Fibroblast of lung (primary cell): ENCODE measurements around the gene RNGTT. TPM values are rescaled to one million over a fixed set of nuclear protein-coding genes. Genes with fewer than 3 reads are reported as not detected.

Experiments used
- DNase-seq, 2 donors: peaks; one replicate each; pipeline versions ENCODE4 v3.0.0 to v3.0.0-alpha.2; 2010; ENCODE audit warnings: low read depth in 2 of 2
- H2AFZ ChIP-seq: 2 replicates; pipeline ENCODE4 v1.5.1; 2012; ENCODE audit warnings: low read length, control low read depth, inconsistent platforms
- H3K27ac ChIP-seq: 2 replicates; pipeline ENCODE4 v1.5.1; 2011; ENCODE audit warnings: low read length, control low read depth; ENCODE audit not compliant: insufficient read depth
- H3K27me3 ChIP-seq: 2 replicates; pipeline ENCODE4 v1.5.1; 2011; ENCODE audit warnings: mild to moderate bottlenecking, low read length; ENCODE audit not compliant: control insufficient read depth, insufficient read depth
- H3K36me3 ChIP-seq: 2 replicates; pipeline ENCODE4 v1.5.1; 2011; ENCODE audit warnings: low read length; ENCODE audit not compliant: control insufficient read depth, insufficient read depth
- H3K4me1 ChIP-seq: 2 replicates; pipeline ENCODE4 v1.5.1; 2011; ENCODE audit warnings: low read length; ENCODE audit not compliant: control insufficient read depth, insufficient read depth; ENCODE audit errors: extremely low read depth
- H3K4me2 ChIP-seq: 2 replicates; pipeline ENCODE4 v1.5.1; 2011; ENCODE audit warnings: low read length, control low read depth; ENCODE audit not compliant: insufficient read depth; ENCODE audit errors: extremely low read depth
- H3K4me3 ChIP-seq, 4 experiments: fragments of 200-600 bp in 1 of 4; sonication (generic) in 1 of 4; replicated peaks in 1 of 4; 2 replicates each; pipeline ENCODE4 v1.5.1; 2011 to 2016; ENCODE audit warnings: low read length in 4 of 4, low read depth in 3 of 4, mild to moderate bottlenecking in 3 of 4, control low read depth in 2 of 4, inconsistent platforms in 1 of 4, mixed read lengths in 1 of 4; ENCODE audit not compliant: insufficient read depth in 1 of 4; ENCODE audit errors: control extremely low read depth in 1 of 4
- H3K79me2 ChIP-seq: 2 replicates; pipeline ENCODE4 v1.5.1; 2012; ENCODE audit warnings: mild to moderate bottlenecking, low read length, inconsistent platforms; ENCODE audit not compliant: control insufficient read depth, insufficient read depth
- H3K9ac ChIP-seq: 2 replicates; pipeline ENCODE4 v1.5.1; 2011; ENCODE audit warnings: mild to moderate bottlenecking, low read length, control low read depth; ENCODE audit not compliant: insufficient read depth
- H3K9me3 ChIP-seq: 2 replicates; pipeline ENCODE4 v1.5.1; 2012; ENCODE audit warnings: low read depth, low read length; ENCODE audit not compliant: control insufficient read depth, insufficient read depth
- H4K20me1 ChIP-seq: 2 replicates; pipeline ENCODE4 v1.5.1; 2011; ENCODE audit warnings: low read length; ENCODE audit not compliant: control insufficient read depth, insufficient read depth; ENCODE audit errors: extremely low read depth
- EZH2 ChIP-seq: IDR thresholded peaks from 2 replicates; pipeline ENCODE4 v1.5.1; 2012; ENCODE audit warnings: low read length, control low read depth, mild to moderate bottlenecking; ENCODE audit errors: missing control alignments
- polyA plus RNA-seq, 2 donors: library from polyadenylated mRNA; depleted of rRNA in 1 of 2; stranded (reverse) in 1 of 2; unstranded in 1 of 2; fragments of >200 nt; gene quantifications; 2 replicates each; pipeline ENCODE4 v1.2.1, GENCODE V29; 2011 to 2012; ENCODE audit warnings: missing spikeins in 1 of 2
- total RNA-seq: library from RNA; depleted of rRNA; stranded (reverse); fragments of >200 nt; gene quantifications from 2 replicates; pipeline ENCODE4 v1.2.1, GENCODE V29; 2014
- TF ChIP-seq, protein P1 (sequence below), 2 donors: IDR thresholded peaks in 1 of 2; conservative IDR thresholded peaks in 1 of 2; 1 replicate in 1 of 2; 2 replicates in 1 of 2; pipeline ENCODE4 v1.5.1; 2011 to 2012; ENCODE audit warnings: low read length in 2 of 2, control low read depth in 1 of 2, inconsistent platforms in 1 of 2, low read depth in 1 of 2, mild to moderate bottlenecking in 1 of 2

RNGTT gene
- total and polyA plus RNA-seq, 2 donors (not counting 1 experiment from before 2014, with no cell fraction given), result 10.7 to 12.7 TPM

DNA sequence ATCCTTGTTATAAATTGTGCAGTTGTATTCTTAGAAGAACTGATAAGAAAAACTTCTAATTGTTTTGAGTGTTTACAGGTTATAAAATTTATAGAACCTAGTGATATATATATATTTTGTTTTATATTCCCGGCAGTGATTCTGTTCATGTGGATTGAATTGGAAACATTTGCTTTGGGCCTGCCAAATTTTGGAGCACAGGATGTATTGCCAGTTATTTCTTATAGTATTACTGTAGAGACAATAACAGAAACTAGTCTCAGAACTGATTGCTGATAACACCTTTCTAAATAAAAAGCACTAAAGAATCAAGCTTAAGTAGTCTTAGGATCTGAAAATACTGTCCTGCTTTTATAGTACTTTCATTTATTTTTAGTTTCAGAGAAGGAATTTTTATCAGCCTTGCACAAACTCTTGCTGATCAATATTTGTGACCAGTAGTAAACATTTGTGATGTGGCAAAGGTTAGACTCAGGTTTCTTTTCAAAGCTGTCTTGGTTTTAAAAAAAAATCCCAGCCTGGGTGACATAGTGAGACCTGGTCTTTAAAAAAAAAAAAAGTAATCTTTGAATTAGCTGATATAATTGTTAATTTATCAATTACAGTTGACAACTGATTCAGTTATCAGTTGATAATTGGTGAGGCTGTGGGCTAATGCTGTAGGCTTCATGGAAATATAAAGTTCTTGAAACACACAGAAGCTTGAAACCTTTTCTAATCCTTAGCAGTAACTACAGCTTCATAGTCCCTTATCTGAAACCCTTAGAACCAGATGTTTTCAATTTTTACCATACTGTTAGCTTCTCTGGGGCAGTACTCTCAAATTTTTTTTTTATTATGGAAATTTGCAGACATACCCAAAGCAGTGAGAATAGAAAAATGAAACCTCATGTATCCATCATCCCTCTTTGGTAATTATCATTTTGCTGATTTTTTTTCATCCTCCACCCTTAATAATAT, 42.4 kb downstream of the RNGTT start:
- H3K27me3 ChIP-seq, result no peaks in the 10 kb centered on the region
- no peak overlapping the region for H3K27ac ChIP-seq
- no peaks in the 10 kb centered on the region for H4K20me1 ChIP-seq
- H3K4me1 ChIP-seq, result no peaks in the 10 kb centered on the region
- no peaks in the 10 kb centered on the region for H3K9me3 ChIP-seq
- TF ChIP-seq EZH2, result no peak
- TF ChIP-seq, protein P1, sequence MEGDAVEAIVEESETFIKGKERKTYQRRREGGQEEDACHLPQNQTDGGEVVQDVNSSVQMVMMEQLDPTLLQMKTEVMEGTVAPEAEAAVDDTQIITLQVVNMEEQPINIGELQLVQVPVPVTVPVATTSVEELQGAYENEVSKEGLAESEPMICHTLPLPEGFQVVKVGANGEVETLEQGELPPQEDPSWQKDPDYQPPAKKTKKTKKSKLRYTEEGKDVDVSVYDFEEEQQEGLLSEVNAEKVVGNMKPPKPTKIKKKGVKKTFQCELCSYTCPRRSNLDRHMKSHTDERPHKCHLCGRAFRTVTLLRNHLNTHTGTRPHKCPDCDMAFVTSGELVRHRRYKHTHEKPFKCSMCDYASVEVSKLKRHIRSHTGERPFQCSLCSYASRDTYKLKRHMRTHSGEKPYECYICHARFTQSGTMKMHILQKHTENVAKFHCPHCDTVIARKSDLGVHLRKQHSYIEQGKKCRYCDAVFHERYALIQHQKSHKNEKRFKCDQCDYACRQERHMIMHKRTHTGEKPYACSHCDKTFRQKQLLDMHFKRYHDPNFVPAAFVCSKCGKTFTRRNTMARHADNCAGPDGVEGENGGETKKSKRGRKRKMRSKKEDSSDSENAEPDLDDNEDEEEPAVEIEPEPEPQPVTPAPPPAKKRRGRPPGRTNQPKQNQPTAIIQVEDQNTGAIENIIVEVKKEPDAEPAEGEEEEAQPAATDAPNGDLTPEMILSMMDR (conservative IDR thresholded peaks at IDR 0.05 in 1 of 2, IDR thresholded peaks at IDR 0.05 in 1 of 2; ENCODE audit: low read depth in 1 of 2, low read length in 2 of 2), result no peak
- no peak overlapping the region for H3K9ac ChIP-seq
- no peaks in the 10 kb centered on the region for H3K36me3 ChIP-seq
- no peak overlapping the region for H3K4me2 ChIP-seq
- H2AFZ ChIP-seq, result no peak overlapping the region
- H3K4me3 ChIP-seq, result no peak overlapping the region
- no peaks in the 10 kb centered on the region for H3K79me2 ChIP-seq
- no peak for DNase-seq

DNA sequence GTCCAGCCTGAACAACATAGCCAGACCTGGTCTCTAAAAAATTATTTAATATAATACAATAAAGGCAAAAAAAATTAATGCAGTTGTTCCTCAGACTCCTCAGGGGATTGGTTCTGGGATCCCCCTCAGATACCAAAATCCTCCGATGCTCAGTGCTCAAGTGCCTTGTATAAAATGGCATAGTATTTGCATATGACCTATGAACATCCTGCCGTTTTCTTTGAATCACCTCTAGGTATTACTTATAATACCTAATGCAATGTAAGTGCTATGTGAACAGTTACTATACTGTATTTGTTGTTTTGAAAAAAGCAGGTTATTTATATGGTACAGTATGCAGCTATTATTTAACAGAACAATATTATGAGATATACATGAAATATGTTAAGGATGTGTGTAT, 43.3 kb downstream of the RNGTT start:
- Histone ChIP-seq H3K27me3 (no peaks in the 10 kb centered on the region), H3K27ac (no peak overlapping the region), H3K36me3 (no peaks in the 10 kb centered on the region), H3K9ac (no peak overlapping the region), H3K79me2 (no peaks in the 10 kb centered on the region), H3K4me1 (no peaks in the 10 kb centered on the region), H4K20me1 (no peaks in the 10 kb centered on the region), H2AFZ (no peak overlapping the region), H3K4me2 (no peak overlapping the region), H3K9me3 (no peaks in the 10 kb centered on the region), H3K4me3 (no peak overlapping the region)
- no peak for DNase-seq
- TF ChIP-seq, protein P1 (conservative IDR thresholded peaks at IDR 0.05 in 1 of 2, IDR thresholded peaks at IDR 0.05 in 1 of 2; ENCODE audit: low read depth in 1 of 2, low read length in 2 of 2), result no peak
- TF ChIP-seq EZH2, result no peak

DNA sequence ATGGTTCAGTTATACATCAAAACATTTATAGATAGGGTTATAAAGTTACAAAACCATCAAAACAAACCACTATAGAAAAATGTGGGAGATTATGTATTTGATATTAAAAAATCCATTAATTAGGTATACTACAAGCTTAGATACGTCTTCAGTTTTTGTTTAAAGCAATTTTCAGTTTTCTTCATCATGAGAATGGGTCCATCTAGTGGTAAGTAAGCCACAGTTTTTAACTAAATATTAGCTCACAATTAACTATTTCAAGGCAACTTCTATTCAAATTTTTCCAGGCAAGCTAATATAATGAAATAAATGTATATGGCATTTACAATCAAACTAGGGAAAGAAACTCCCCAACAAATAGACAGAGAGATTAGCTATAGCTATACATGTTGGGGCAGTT, 44.4 kb downstream of the RNGTT start:
- no peak overlapping the region for H3K9ac ChIP-seq
- peak in 1 of 2 donors; percentile 17 for DNase-seq

More for the DNA sequence above, 44.4 kb downstream of the RNGTT start:
- no peak overlapping the region for H2AFZ ChIP-seq
- H3K79me2 ChIP-seq, result no peaks in the 10 kb centered on the region
- no peak overlapping the region for H3K4me3 ChIP-seq
- H3K4me2 ChIP-seq, result no peak overlapping the region
- H3K27me3 ChIP-seq, result no peaks in the 10 kb centered on the region
- H3K36me3 ChIP-seq, result no peaks in the 10 kb centered on the region
- no peaks in the 10 kb centered on the region for H3K4me1 ChIP-seq
- TF ChIP-seq, protein P1 (conservative IDR thresholded peaks at IDR 0.05 in 1 of 2, IDR thresholded peaks at IDR 0.05 in 1 of 2; ENCODE audit: low read depth in 1 of 2, low read length in 2 of 2), result peak in 1 of 2 donors; percentile 20
- TF ChIP-seq EZH2, result no peak
- no peaks in the 10 kb centered on the region for H3K9me3 ChIP-seq
- H3K27ac ChIP-seq, result no peak overlapping the region
- H4K20me1 ChIP-seq, result no peaks in the 10 kb centered on the region
